GM21723 (cell line): ENCODE results near the gene GREB1L.
"Not testable (repeated sequence)": the region's sequence is repeated elsewhere in the genome, so short reads cannot be mapped to it uniquely, and the experiment has no call there.

Source experiments
- ATAC-seq: cut with Tn5 transposase; IDR thresholded peaks from one replicate; pipeline ENCODE4 v1.9.1; 2021; ENCODE audit warnings: mild to moderate bottlenecking, moderate library complexity; ENCODE audit not compliant: unreplicated experiment

Gene GREB1L

DNA sequence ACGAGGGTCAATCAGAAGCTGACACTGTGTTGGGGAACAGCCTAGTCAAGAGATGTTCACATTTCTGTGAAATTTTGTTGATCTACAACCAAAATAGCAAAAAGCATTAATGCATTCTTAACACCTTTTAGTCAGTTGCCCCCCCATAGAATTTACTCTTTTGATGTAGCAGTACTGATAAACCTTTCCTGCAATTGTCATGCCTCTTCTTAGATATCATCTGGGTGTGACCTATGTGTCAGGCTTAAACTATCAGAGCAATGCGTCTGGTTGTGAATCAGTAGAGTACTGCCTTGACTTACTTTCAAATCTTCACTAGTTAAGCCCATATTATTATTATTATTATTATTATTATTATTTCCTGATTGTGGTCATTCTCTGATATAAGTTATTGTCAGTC is 61.9 kb downstream of the GREB1L start:
- no peak for ATAC-seq

DNA sequence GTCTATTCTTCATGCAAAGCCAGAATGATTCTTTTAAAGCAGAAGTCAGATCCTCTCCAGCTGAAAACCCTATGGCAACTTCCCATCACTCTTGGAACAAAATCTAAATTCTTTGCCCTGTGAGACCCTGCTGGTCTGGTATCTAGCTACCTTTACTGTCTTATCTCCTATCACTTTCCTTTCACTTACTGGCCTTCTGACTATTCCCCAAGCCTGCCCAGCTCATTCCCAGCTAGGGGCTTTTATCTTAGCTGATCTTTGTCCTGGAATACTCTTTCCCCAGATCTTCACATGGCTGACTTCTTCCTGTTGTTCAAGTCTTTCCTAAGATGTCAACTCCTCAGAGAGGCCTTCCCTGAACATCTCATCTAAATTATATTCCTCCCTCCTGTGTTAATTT is 63.6 kb downstream of the GREB1L start:
- ATAC-seq, result no peak

DNA sequence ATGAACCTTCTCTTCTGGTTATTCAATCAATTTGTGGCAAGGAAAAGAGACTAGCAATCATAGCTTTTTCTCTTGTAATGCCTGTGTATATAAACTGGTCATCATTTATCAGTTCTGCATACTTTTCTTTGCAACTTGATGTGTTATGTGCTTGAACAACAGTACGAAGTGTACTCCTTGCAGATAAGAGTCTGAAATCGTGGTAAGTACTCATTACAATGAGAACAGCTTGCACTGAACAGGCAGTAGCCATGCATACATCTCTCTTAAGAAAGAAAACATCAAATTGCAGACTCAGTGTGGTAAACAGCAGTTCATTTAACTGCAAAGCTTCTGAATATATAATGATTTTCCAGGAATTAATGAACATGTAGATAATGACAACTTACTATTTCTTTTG is 64.3 kb downstream of the GREB1L start:
- ATAC-seq, result no peak

DNA sequence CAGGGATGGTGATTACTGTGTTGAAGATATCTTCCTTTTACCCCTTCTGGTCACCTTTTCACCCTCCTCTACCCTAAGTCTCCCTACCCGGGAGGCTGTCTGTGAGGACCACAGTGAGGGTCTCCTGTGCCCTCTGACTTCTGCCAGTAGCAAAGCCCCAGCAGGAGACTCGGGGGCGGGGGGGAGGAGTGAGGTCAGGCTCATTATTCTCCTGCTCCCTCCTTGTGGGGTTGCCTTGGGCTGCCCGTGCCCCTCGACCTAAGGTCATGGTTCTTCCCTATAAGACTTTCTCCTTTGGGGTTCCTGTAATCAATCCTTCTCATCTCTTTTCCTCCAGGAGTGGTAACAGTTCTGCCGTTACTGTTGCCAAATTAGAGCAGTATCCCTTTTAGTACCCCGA is 65.5 kb downstream of the GREB1L start:
- no peak for ATAC-seq

DNA sequence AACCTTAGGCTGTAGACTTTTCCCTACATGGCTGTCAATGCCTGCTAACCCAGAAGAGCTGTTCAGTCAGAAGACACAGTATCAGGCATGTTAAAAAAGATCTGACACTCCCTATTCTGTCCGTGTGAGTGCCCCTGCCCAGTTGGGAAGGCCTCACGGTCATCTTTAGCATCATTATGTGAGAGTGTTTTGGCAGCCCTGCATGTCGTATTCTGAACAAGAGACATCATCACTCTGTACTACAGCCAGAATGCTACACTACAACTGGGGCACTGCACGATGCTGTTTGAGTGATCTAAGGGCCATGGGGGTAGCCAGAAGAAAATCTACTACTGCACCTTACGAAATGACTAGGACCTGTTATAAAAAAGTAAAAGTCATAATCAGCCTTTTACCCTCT is 67.2 kb downstream of the GREB1L start:
- ATAC-seq, result no peak

DNA sequence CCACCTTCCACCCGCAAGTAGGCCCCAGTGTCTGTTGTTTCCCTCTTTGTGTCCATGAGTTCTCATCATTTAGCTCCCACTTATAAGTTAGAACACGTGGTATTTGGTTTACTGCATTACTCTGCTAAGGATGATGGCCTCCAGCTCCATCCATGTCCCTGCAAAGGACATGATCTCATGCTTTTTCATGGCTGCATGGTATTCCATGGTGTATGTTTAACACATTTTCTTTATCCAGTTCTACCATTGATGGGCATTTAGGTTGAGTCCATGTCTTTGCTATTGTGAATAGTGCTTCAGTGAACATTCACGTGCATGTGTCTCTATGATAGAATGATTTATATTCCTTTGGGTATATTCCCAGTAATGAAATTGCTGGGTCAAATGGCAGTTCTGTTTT is 69.9 kb downstream of the GREB1L start:
- ATAC-seq, result not testable (repeated sequence)

DNA sequence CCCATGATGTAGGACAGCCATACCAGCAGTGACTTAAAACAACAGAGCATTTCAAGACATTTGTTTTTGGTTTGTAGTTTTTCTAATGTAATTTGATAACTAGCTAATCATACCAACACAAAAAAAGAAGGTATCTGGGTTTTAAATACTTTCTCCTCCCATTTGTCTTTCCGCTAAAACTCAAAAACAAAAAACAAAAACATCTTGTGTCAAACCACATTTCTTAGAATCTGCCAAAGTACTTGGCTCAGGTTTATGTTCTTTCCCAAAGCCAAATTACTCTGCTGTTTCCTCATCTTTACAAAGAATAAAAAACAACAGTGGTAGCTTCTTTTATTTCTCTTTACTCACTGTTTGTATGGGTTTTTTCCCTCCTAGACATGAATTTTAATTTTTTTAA is 71.5 kb downstream of the GREB1L start:
- no peak for ATAC-seq

DNA sequence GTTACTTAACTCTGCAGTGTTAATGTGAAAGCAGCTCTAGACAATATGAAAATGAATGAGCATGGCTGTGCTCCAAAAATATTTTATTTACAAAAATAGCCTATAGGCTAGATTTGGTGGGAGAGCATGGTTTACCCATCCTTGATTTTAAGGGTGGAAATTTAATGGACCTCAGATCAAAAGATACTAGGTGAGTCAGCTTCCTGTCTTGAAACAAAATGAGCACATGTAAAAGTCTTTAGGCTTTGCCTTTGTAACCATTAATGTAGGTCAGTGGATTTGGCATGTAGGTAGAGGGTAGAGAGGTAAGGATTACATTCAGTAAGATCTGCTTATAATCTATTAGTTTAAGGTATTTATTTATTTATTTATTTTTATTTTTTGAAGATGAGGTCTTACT is 72.7 kb downstream of the GREB1L start:
- no peak for ATAC-seq

DNA sequence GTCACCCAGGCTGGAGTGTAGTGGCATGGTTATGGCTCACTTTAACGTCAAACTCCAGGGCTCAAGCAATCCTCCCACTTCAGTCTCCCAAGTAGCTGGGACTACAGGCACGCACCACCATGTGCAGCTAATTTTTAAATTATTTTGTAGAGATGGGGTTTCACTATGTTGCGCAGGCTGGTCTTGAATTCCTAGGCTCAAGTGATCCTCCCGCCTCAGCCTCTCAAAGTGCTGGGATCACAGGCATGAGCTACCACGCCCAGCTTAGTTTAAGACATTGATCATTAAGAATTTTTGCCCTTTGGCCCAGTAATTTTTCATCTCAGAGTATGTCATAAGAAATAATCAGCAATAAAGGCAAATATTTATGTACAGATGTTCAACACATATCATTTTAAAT is 73.1 kb downstream of the GREB1L start:
- not testable (repeated sequence) for ATAC-seq

DNA sequence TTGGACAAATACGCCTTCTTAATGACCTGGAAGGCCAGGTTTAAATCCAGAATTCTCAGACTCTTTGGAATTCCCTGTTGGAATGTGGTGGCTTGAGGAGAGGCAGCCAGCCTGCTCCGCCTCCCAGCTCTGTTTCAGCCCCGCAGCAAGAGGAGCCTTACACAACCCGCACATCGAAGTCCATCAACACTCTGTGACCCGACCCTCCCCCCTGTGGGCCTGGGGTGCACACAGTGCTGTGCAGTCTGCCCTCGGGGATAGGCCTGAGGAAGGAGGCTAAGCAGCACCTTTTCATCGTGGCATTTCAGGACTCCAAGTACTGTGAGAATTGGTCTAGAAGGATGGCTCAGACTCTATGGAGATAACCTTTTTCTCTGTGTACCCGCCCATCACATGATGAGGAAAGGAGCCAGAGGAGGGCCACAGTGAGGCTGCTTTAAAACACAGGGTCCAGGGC is 73.7 kb downstream of the GREB1L start:
- ATAC-seq, result no peak

DNA sequence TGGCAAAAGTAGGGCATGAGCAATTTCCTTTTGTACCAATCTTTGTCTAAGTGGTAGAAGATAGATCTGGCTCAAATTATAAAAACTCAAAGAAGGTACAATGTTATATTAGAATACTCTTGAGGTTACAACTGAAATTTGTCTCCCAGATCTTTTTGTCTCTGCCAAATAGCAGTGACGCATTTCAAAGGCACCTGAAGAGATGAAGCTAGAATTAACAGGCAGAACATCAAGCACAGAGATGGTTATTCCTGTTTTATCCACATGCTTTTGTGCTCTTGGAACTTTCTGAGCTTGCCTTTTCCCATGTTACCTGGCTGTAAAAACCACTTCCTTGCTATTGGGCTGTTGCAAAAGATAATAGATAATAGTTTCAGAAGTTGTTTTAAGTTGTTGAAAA is 74.3 kb downstream of the GREB1L start:
- no peak for ATAC-seq

DNA sequence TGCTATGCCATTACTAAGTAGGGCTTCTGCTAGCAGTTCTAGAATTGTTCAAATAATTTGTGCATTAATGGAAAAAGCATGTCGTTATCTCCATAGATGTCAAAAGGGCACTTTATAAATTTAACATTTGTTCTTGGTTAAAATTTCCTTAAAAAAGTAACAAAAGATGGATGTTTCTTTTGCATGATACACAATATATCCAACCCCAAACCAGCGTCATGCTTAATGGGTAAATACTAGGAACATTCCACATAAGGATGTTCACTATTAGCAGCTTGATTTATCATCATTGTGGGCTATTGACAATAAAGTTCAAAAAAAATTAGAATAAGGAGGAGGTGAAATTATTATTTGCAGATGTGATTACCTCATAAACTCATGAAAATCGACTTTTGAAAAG is 79.7 kb downstream of the GREB1L start:
- ATAC-seq, result no peak

DNA sequence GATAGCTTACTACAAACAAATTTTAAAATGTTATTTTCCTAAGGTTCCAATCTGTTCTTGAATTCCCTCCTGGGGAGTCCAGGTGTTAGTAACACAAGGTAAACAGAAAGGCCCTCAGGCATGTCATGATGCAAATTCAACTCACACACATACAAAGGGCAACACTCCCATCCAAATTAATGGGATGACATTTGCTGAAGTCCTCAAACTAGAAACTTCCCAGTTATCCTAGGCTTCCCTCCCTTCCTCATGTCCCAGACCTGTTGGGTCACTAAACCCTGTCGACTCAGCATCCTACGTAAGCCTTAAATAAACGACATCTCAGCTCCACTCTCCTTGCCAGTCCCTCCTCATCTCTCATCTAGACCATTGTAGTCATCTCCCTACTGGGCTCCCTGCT is 85.1 kb downstream of the GREB1L start:
- ATAC-seq, result no peak

DNA sequence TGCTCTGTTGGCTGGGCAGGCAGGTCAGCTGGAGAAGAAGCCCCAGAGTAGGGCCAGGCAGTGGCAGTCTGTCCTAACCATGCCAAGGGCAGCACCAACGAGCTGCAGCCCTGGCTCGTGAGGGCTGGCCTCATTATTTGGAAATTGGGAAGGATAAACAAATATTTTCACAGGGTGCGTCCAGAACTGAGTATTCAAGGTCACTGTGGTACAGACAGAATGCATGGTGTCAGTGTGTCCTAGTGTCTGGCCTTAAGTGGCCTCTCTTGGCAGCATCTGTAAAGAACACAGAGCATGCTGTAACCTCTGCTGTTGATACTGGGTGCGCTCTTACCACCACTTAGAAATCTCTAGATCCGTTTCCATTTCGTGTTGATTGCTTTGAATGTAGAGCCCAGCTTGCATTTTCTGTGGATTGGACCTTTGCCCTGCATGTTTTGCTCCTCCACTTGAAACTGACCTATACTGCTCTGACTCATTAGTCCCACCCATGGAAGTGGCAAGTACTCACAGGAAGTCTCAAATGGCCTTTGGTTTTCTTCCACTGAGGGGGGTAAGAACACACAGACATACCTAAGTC is 88.2 kb downstream of the GREB1L start:
- ATAC-seq, result no peak

DNA sequence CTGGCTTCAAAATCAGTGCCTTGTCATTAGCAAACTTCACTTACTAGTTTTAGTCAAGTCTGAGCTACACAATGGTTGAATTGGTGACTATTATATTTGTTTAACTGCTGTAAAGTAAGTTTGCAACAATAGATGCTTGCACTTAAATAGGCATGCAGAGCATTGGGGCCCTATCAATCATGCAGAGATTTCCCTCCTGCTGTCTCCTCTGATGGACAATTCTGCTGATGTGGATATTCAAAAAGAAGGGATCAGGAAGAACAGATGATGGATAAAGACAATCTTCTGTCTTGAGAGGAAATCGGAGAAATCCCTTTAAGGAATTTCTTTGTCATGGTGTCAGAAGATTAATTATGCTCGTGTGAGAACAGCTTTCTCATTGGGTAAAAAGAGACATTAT is 89.0 kb downstream of the GREB1L start:
- ATAC-seq, result no peak

DNA sequence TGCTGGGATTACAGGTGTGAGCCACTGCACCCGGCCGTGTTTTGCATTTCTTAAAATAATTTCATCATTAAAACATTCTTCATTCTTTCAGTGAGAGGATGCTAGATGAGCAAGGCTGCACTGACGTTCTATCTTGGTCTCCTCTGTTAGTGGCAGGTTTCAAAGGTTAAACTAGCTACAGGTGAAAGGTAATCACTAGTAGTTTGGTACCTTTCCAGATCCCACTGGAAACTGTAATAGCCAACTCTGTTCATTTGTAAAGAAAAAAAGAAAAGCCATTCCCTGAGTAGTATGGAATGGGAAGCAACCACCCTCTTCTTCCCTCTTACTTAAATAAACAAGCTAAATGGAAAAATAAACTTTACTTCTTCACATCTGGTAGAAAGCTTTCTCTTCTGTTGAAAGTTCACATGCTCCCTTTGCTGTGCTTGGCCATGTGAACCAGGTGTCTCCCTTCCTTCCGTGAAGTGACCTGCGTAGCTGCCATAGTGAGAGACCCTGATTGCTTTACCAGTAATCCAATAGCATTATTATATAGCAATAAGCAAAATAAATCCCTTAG is 94.0 kb downstream of the GREB1L start:
- no peak for ATAC-seq

DNA sequence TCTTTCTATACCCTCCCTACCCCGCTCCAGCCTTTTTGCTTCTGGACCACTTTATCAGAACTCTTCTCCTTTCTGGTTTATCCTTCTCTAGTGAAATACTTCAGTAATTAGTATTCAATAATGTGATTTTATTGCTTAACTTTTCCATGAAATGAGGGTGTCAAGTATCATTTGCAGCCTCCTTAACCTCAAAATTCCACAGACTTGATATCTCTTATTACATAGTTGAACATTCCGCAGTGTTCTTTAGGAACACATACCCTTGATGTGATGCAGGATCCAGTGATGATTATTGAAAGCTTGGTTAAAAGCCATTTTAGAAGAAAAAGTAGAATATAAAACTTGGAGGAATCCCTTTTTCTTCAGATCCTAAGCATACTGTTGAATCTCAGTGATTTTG is 94.8 kb downstream of the GREB1L start:
- no peak for ATAC-seq

DNA sequence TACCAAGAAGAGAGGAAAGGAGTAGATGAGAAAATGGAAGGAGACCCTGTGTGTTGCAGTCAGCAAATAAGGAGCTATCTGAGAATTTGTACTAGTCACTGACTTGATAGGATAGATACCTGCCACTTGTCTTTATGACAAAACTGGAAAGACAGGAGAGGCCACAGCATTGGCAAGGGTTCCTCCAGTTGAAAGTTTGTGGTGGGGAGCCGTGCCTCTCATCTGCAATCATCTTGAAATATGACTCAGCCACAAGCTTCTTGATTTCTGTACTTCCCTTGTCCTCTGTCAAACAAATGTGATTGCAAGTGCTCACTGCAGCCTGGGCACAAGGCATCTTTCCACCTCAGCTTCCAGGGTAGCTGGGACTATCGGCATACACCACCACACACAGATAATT is 99.1 kb downstream of the GREB1L start:
- no peak for ATAC-seq

DNA sequence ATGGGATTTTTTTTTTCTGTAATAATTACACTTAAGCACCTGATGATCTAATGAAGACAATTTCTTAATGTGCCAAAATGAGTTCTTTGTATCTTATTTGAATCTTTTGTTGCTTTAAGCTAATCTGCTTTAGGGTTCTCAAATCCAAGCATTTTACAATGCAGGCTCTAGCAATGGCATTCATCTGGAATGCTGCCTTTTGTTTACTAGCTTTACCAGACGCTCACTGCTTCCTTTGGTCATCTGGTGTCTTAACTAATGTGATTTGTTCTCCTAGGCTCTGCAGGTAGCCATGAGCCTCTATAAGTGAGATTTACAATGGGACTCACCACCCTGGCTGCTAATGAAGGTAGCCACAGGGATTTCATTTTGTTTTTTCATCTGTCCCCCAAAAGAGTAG is 100.3 kb downstream of the GREB1L start:
- ATAC-seq, result no peak

DNA sequence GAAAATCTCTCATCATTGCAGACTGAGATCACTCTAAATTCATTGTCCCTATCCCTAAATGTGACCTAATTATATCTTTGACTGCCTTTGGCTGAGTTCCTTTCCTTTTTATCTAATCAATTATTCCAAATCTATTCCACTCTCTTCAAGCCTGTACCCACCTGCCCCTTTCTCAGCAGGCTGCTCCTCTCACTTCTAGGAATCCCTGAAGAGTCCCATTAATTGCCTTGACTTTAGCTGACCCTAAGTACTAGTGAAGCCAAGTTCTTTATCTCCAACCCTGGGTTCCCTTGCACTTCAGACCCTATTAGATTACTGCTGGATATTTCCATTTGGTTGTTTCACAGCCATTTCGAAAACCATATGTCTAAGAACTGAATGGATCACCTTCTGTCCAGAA is 102.8 kb downstream of the GREB1L start:
- no peak for ATAC-seq

DNA sequence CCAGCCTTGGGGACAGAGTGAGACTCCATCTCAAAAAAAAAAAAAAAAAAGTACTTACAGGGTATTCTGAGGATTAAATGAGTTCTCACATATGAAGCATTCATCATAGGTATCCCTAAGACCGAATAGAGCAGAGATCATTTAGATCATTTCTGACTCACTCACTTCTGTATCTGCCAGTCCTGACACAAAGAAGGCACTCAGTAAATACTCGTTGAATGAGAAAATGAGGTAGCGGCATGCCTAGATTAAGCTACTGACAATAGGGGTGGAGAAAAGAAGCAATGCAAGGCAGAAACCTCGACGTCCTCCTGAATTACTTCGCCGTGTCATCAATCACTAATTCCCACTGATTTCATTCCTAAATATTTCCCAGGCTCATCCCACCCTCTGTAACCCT is 103.8 kb downstream of the GREB1L start:
- no peak for ATAC-seq

DNA sequence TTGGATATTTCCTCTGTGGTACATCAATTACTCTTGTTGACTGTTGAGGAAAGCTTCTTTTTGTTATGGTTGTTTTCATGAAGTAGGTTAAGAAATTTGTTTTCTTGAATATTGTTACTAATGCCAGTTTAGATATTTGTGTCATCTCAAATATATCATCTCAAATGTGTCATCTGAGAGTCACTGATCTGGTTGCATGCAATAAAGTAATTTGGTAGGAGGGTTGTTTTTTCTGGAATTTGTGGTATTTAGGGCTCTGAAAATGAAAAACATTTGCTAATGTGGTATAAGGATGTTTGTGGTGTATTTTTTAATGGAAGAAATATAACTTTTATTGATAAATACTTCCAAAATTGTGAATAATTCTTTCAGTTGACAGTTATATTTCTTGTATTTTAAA is 117.7 kb downstream of the GREB1L start:
- no peak for ATAC-seq

DNA sequence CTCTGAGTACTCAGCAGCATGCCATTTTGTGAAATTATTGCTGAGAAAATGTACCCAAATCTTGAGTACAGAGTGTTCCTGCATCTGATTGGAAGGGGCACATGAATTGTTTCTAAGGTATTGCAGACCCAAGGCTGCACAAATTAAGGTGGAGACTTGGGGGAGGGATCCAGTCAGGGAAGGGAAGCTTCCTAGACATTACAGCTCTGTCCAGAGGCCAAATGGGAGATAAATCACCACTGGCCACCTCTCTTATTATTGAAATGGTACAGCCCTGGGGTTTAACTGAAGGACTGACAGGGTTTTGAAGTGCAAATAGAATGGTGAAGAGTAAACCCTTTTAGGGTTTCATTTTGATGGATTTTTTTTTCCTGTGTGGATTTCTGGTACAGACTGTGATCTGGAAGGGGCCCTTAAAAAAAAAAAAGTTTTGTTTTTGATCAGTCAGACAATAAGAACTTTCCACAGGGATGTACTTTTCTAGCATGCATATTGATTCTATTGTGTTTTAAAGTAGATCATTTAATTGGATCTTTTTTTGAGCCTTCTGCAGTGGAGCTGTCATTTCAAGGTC is 119.4 kb downstream of the GREB1L start:
- no peak for ATAC-seq
